ENCODE data around the gene PNPLA7. TPM values are rescaled to one million over a fixed set of nuclear protein-coding genes. Genes with fewer than 3 reads are reported as not detected.

The PNPLA7 gene
- total and polyA plus RNA-seq, 2 of the 13 experiments (the other 11 are each of a cell fraction or from before 2014, with no cell fraction given) = 0.42 to 1.5 TPM

- no peak for TF ChIP-seq PCBP2 (optimal IDR thresholded peaks at IDR 0.05; ENCODE audit: low read depth, low read length, poor library complexity, severe bottlenecking)
- no peak for TF ChIP-seq LCORL (IDR thresholded peaks at IDR 0.05)
- TF ChIP-seq LCORL (CRISPR knock-in tag; IDR thresholded peaks at IDR 0.05) = no peak
- TF ChIP-seq ZNF557 (CRISPR knock-in tag; IDR thresholded peaks at IDR 0.05) = no peak
- peak; percentile 13; the same call in 1 of the 2 replicates for TF ChIP-seq YEATS4 (CRISPR knock-in tag; IDR thresholded peaks at IDR 0.05; ENCODE audit: borderline replicate concordance)
- no peak for TF ChIP-seq NONO (IDR thresholded peaks at IDR 0.05)
- peak; percentile 19; the same call in 1 of the 2 replicates for TF ChIP-seq NONO (CRISPR knock-in tag; conservative IDR thresholded peaks at IDR 0.05)
- TF ChIP-seq HNRNPLL (IDR thresholded peaks at IDR 0.05; ENCODE audit: low read depth, low read length, poor library complexity, severe bottlenecking) = peak; percentile 16
- peak; percentile 16; the same call in 1 of the 2 replicates for TF ChIP-seq GABPB1 (CRISPR knock-in tag; IDR thresholded peaks at IDR 0.05)
- TF ChIP-seq ZSCAN21 (CRISPR knock-in tag; IDR thresholded peaks at IDR 0.05; ENCODE audit: borderline replicate concordance) = no peak
- no peak for TF ChIP-seq ZNF496 (CRISPR knock-in tag; IDR thresholded peaks at IDR 0.05; ENCODE audit: insufficient replicate concordance)
- TF ChIP-seq CCDC6 (CRISPR knock-in tag; IDR thresholded peaks at IDR 0.05) = peak; percentile 70; the same call in 1 of the 2 replicates
- TF ChIP-seq ZMYM4 (CRISPR knock-in tag; IDR thresholded peaks at IDR 0.05) = peak; percentile 28; the same call in 1 of the 2 replicates
- no peak for TF ChIP-seq GATA4 (IDR thresholded peaks at IDR 0.05; ENCODE audit: borderline replicate concordance, low read depth)
- peak; percentile 32; the same call in 1 of the 2 replicates for TF ChIP-seq MED1 (CRISPR knock-in tag; IDR thresholded peaks at IDR 0.05)
- peak; percentile 7 for TF ChIP-seq ZFY (CRISPR knock-in tag; IDR thresholded peaks at IDR 0.05)
- TF ChIP-seq ASH2L (IDR thresholded peaks at IDR 0.05; ENCODE audit: insufficient read length, low read depth, low read length) = peak; percentile 69
- TF ChIP-seq ZBTB2 (CRISPR knock-in tag; IDR thresholded peaks at IDR 0.05; ENCODE audit: low read depth) = no peak
- no peak for TF ChIP-seq FOXP4 (CRISPR knock-in tag; IDR thresholded peaks at IDR 0.05)
- 0 out of 2 replicates have a peak, but pooled peaks have one; percentile 61 for TF ChIP-seq ZNF782 (CRISPR knock-in tag; IDR thresholded peaks at IDR 0.05; ENCODE audit: borderline replicate concordance)
- no peak for TF ChIP-seq BCLAF1 (IDR thresholded peaks at IDR 0.05)
These were observed 2.0 kb upstream of the PNPLA7 start (continued) for GRCh38 chr9:137552022-137552768.

Data from HepG2 (cell line).